OCI-LY1 (cell line): ENCODE data around the gene KCNC4.

Source experiments
- H2AFZ ChIP-seq: fragments of 200-600 bp; sonication (generic), shearing (Covaris generic); 2 replicates; pipeline ENCODE4 v1.6.0; 2014; ENCODE audit warnings: antibody characterized with exemption, mild to moderate bottlenecking, low read length
- H3F3A ChIP-seq: fragments of 200-600 bp; sonication (generic), shearing (Covaris generic); 2 replicates; pipeline ENCODE4 v1.6.0; 2014; ENCODE audit warnings: mild to moderate bottlenecking, antibody characterized with exemption, low read length, moderate library complexity; ENCODE audit not compliant: insufficient read depth
- H3K27ac ChIP-seq: fragments of 200-600 bp; sonication (generic); 2 replicates; pipeline ENCODE4 v1.5.1; 2014; ENCODE audit warnings: low read length, mixed run types, mild to moderate bottlenecking, low read depth; ENCODE audit not compliant: poor library complexity, severe bottlenecking
- H3K27me3 ChIP-seq: fragments of 200-600 bp; sonication (generic); 2 replicates; pipeline ENCODE4 v1.6.0; 2014; ENCODE audit warnings: antibody characterized with exemption, mild to moderate bottlenecking, low read length, moderate library complexity; ENCODE audit not compliant: insufficient read depth
- H3K36me3 ChIP-seq: fragments of 200-600 bp; sonication (generic); 2 replicates; pipeline ENCODE4 v1.6.1; 2014; ENCODE audit warnings: mild to moderate bottlenecking, antibody characterized with exemption, low read length, moderate library complexity, mixed read lengths; ENCODE audit not compliant: insufficient read depth
- H3K4me1 ChIP-seq: fragments of 200-600 bp; sonication (generic); 2 replicates; pipeline ENCODE4 v1.5.1; 2014; ENCODE audit warnings: mild to moderate bottlenecking, low read length, moderate library complexity; ENCODE audit not compliant: insufficient read depth, severe bottlenecking
- H3K4me2 ChIP-seq: fragments of 200-600 bp; sonication (generic), shearing (Covaris generic); 2 replicates; pipeline ENCODE4 v1.6.1; 2014; ENCODE audit warnings: low read length
- H3K4me3 ChIP-seq: fragments of 200-600 bp; sonication (generic); 2 replicates; pipeline ENCODE4 v1.5.1; 2014; ENCODE audit warnings: low read length, low read depth, mild to moderate bottlenecking, mixed read lengths; ENCODE audit not compliant: poor library complexity, severe bottlenecking
- H3K79me2 ChIP-seq: fragments of 200-600 bp; shearing (Covaris generic); 2 replicates; pipeline ENCODE4 v1.6.1; 2016; ENCODE audit warnings: mixed run types, low read length, mixed read lengths; ENCODE audit not compliant: insufficient read depth
- H3K9ac ChIP-seq: fragments of 200-600 bp; sonication (generic), shearing (Covaris generic); 2 replicates; pipeline ENCODE4 v1.6.1; 2014; ENCODE audit warnings: mild to moderate bottlenecking, low read length, mixed read lengths
- H3K9me2 ChIP-seq: fragments of 200-600 bp; sonication (generic), shearing (Covaris generic); 2 replicates; pipeline ENCODE4 v1.6.1; 2014; ENCODE audit warnings: low read depth, mild to moderate bottlenecking, low read length, mixed read lengths
- H3K9me3 ChIP-seq: fragments of 200-600 bp; shearing (Covaris generic); 2 replicates; pipeline ENCODE4 v1.6.1; 2014; ENCODE audit warnings: low read length, mixed read lengths
- H4K20me1 ChIP-seq: fragments of 200-600 bp; sonication (generic), shearing (Covaris generic); 2 replicates; pipeline ENCODE4 v1.6.0; 2016; ENCODE audit warnings: mild to moderate bottlenecking, low read length; ENCODE audit not compliant: insufficient read depth
- EZH2 ChIP-seq: fragments of 200-600 bp; sonication (generic), shearing (Covaris generic); IDR thresholded peaks from 2 replicates; pipeline ENCODE4 v1.8.0; 2017; ENCODE audit warnings: borderline replicate concordance, mixed run types, mild to moderate bottlenecking, antibody characterized with exemption, low read length, moderate library complexity, mixed read lengths
- TF ChIP-seq, protein P1 (sequence below): fragments of 200-600 bp; sonication (generic), shearing (Covaris generic); IDR thresholded peaks from 2 replicates; pipeline ENCODE4 v1.5.1; 2017; ENCODE audit warnings: mild to moderate bottlenecking, antibody characterized with exemption, low read length, moderate library complexity, mixed read lengths

The KCNC4 gene

GRCh38 chr1:110241516-110241915 lies 31.4 kb downstream of the KCNC4 start:
- H3K9me3 ChIP-seq = no peaks in the 10 kb centered on the region
- no peak overlapping the region for H3K4me3 ChIP-seq
- no peak overlapping the region for H2AFZ ChIP-seq
- H3K36me3 ChIP-seq = no peaks in the 10 kb centered on the region
- no peaks in the 10 kb centered on the region for H3K79me2 ChIP-seq
- peaks cover 4% of the 10 kb centered on the region; the same call in 1 of the 2 replicates for H3K27me3 ChIP-seq
- H4K20me1 ChIP-seq = no peaks in the 10 kb centered on the region
- H3K9me2 ChIP-seq = no peaks in the 10 kb centered on the region
- no peaks in the 10 kb centered on the region for H3F3A ChIP-seq
- H3K27ac ChIP-seq = no peak overlapping the region
- H3K4me1 ChIP-seq = peaks cover 13% of the 10 kb centered on the region
- H3K4me2 ChIP-seq = no peak overlapping the region
- no peak overlapping the region for H3K9ac ChIP-seq
- TF ChIP-seq, protein P1, sequence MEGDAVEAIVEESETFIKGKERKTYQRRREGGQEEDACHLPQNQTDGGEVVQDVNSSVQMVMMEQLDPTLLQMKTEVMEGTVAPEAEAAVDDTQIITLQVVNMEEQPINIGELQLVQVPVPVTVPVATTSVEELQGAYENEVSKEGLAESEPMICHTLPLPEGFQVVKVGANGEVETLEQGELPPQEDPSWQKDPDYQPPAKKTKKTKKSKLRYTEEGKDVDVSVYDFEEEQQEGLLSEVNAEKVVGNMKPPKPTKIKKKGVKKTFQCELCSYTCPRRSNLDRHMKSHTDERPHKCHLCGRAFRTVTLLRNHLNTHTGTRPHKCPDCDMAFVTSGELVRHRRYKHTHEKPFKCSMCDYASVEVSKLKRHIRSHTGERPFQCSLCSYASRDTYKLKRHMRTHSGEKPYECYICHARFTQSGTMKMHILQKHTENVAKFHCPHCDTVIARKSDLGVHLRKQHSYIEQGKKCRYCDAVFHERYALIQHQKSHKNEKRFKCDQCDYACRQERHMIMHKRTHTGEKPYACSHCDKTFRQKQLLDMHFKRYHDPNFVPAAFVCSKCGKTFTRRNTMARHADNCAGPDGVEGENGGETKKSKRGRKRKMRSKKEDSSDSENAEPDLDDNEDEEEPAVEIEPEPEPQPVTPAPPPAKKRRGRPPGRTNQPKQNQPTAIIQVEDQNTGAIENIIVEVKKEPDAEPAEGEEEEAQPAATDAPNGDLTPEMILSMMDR = no peak
- no peak for TF ChIP-seq EZH2

- no peak overlapping the region for H3K4me2 ChIP-seq
- H2AFZ ChIP-seq = no peak overlapping the region
- H3K9me2 ChIP-seq = no peaks in the 10 kb centered on the region
- H3K27me3 ChIP-seq = peaks cover 4% of the 10 kb centered on the region; the same call in 1 of the 2 replicates
- H3K27ac ChIP-seq = no peak overlapping the region
- H3K9me3 ChIP-seq = no peaks in the 10 kb centered on the region
- no peak overlapping the region for H3K9ac ChIP-seq
- TF ChIP-seq, protein P1 = no peak
- TF ChIP-seq EZH2 = no peak
- peaks cover 13% of the 10 kb centered on the region for H3K4me1 ChIP-seq
- H3K4me3 ChIP-seq = no peak overlapping the region
- no peaks in the 10 kb centered on the region for H3K36me3 ChIP-seq
- H3K79me2 ChIP-seq = no peaks in the 10 kb centered on the region
- no peaks in the 10 kb centered on the region for H3F3A ChIP-seq
- H4K20me1 ChIP-seq = no peaks in the 10 kb centered on the region
Observed at GRCh38 chr1:110242062-110242461, 31.9 kb downstream of the KCNC4 start.

DNA sequence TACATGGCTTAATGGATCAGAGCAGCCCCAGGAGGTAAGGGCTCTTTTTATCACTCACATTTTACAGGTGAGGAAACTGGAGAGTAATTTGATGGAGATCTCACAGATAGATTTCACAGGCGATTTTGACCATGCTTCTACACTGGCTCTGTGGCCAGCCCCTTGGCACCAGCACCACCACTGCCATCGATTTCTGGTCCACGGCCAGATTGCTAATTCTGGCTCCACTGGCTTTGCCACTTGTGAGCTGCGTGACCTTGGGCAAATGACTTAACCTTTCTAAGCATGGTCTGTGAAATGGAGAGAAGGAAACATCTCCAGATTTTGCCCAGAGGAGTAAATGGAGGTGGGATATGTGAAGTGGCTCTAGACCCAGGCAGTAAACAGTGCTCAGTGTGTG lies 32.6 kb downstream of the KCNC4 start:
- Histone ChIP-seq H3K9ac (no peak overlapping the region), H3K4me3 (no peak overlapping the region), H3K27ac (no peak overlapping the region), H3K27me3 (no peaks in the 10 kb centered on the region), H3F3A (no peaks in the 10 kb centered on the region), H3K4me2 (no peak overlapping the region), H2AFZ (no peak overlapping the region), H3K4me1 (peaks cover 13% of the 10 kb centered on the region), H3K9me3 (no peaks in the 10 kb centered on the region), H4K20me1 (no peaks in the 10 kb centered on the region), H3K79me2 (no peaks in the 10 kb centered on the region), H3K9me2 (no peaks in the 10 kb centered on the region), H3K36me3 (no peaks in the 10 kb centered on the region)
- TF ChIP-seq, protein P1 = no peak
- TF ChIP-seq EZH2 = no peak
